Panc1 (cell line): ENCODE measurements around the gene NCAPG. TPM values are rescaled to one million over a fixed set of nuclear protein-coding genes. Genes with fewer than 3 reads are reported as not detected.

Experiments
- ATAC-seq: fragments of 200-7000 bp; cut with Tn5 transposase; 2 replicates; pipeline ENCODE4 v1.9.1; 2020; ENCODE audit warnings: mild to moderate bottlenecking, moderate library complexity
- BruUV-seq: library from RNA; stranded (reverse); fragments of 400-500 nt; replicated peaks from 2 replicates; lab custom pipeline; 2021; lab: Mats Ljungman, UMichigan
- CTCF ChIA-PET: fragments of 300-600 bp; sonication (Branson Sonifier 250); formaldehyde crosslinking; loops from one replicate; lab custom pipeline; 2022; ENCODE audit warnings: antibody characterized with exemption; lab: Charles Lee
- POLR2A ChIA-PET: fragments of 300-600 bp; sonication (Branson Sonifier 250); formaldehyde crosslinking; loops from one replicate; lab custom pipeline; 2022; ENCODE audit warnings: antibody characterized with exemption; lab: Charles Lee
- DNase-seq: peaks from one replicate; pipeline ENCODE4 v3.0.0-alpha.2; 2010; ENCODE audit warnings: low read depth, low spot score
- H3K27ac ChIP-seq: 2 replicates; pipeline ENCODE4 v1.5.1; 2011; ENCODE audit warnings: mild to moderate bottlenecking, low read length, inconsistent platforms
- H3K27me3 ChIP-seq: fragments of 200-500 bp; sonication (Bioruptor generic); 2 replicates; pipeline ENCODE4 v1.6.0; 2014; ENCODE audit warnings: low read length, inconsistent platforms; ENCODE audit not compliant: control insufficient read depth, insufficient read depth
- H3K36me3 ChIP-seq: fragments of 200-500 bp; sonication (Bioruptor generic); 2 replicates; pipeline ENCODE4 v1.5.1; 2014; ENCODE audit warnings: inconsistent platforms, mild to moderate bottlenecking, low read length, moderate library complexity; ENCODE audit not compliant: control insufficient read depth, insufficient read depth
- H3K4me1 ChIP-seq: 2 replicates; pipeline ENCODE4 v1.5.1; 2011; ENCODE audit warnings: inconsistent platforms, mild to moderate bottlenecking, low read length, moderate library complexity; ENCODE audit not compliant: control insufficient read depth, insufficient read depth
- H3K4me3 ChIP-seq, 2 experiments: 2 replicates each; pipeline ENCODE4 v1.5.1; 2011 to 2012; ENCODE audit warnings: low read depth in 2 of 2, low read length in 2 of 2, mild to moderate bottlenecking in 2 of 2, inconsistent platforms in 1 of 2, moderate library complexity in 1 of 2
- H3K9me3 ChIP-seq: fragments of 200-500 bp; sonication (Bioruptor generic); 2 replicates; pipeline ENCODE4 v1.5.1; 2014; ENCODE audit warnings: low read depth, mild to moderate bottlenecking, inconsistent platforms, low read length, moderate library complexity; ENCODE audit not compliant: control insufficient read depth, insufficient read depth
- POLR2AphosphoS5 ChIP-seq: IDR thresholded peaks from 2 replicates; pipeline ENCODE4 v1.6.1; 2012; ENCODE audit warnings: mild to moderate bottlenecking, low read depth, low read length, moderate library complexity
- SIN3A ChIP-seq: IDR thresholded peaks from 2 replicates; pipeline ENCODE4 v1.6.1; 2012; ENCODE audit warnings: low read depth, mild to moderate bottlenecking, low read length, moderate library complexity, borderline replicate concordance; ENCODE audit not compliant: insufficient read depth
- TCF7L2 ChIP-seq: IDR thresholded peaks from 2 replicates; pipeline ENCODE4 v1.6.1; 2011; ENCODE audit warnings: mild to moderate bottlenecking, low read depth, low read length, inconsistent platforms
- in situ Hi-C: cut with HindIII; loops from 2 replicates; pipeline ENCODE4 v1.10.0; 2016; ENCODE audit warnings: low sequenced_read_pairs, low pct_unique_long_range_greater_than_20kb
- intact Hi-C: fragments of 100-400 bp; cut with micrococcal nuclease; formaldehyde crosslinking; loops from one replicate; pipeline ENCODE4 v1.10.0; 2022; ENCODE audit not compliant: unreplicated experiment
- total RNA-seq: library from RNA; stranded (reverse); gene quantifications from one replicate; pipeline ENCODE4 v1.2.1, GENCODE V29; 2021; ENCODE audit not compliant: unreplicated experiment
- TF ChIP-seq, protein P1 (sequence below), 2 experiments: IDR thresholded peaks; 2 replicates each; pipeline ENCODE4 v1.6.1; 2011 to 2012; ENCODE audit warnings: low read depth in 2 of 2, control low read depth in 1 of 2, low read length in 1 of 2, mild to moderate bottlenecking in 1 of 2, moderate library complexity in 1 of 2; ENCODE audit not compliant: insufficient read depth in 1 of 2
- TF ChIP-seq, protein P2 (sequence below): fragments of 450-650 bp; IDR thresholded peaks from 2 replicates; pipeline ENCODE4 v1.5.1; 2017; ENCODE audit warnings: mild to moderate bottlenecking

NCAPG gene
- total RNA-seq, 1 experiment from 2014 or later = 31.0 TPM

DNA sequence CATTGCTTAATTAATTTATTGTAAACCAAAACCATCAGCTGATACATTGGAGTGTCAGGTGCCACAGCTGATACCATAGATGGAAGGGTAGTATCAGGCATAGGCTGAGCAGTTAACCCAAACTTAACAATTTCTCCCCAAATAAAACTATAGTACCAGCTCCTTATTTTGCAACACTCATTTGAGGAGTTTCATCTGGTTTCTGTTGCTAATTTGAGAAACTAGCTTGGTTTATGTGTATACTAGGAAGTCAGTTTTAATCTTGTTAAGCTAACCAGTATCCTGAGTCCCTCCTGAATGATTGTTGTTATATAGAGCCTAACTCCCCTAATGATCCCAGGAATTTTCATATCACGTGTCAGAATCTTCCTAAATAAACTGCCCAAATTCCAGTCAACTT lies 13.0 kb upstream of the NCAPG start:
- no peaks in the 10 kb centered on the region for H3K9me3 ChIP-seq
- in situ Hi-C loops = no loop called here
- ATAC-seq (no peak), DNase-seq (no peak)
- no peaks in the 10 kb centered on the region for H3K4me1 ChIP-seq
- H3K27me3 ChIP-seq = no peaks in the 10 kb centered on the region
- no TSS peak for BruUV-seq
- POLR2A ChIA-PET = no interaction called here
- H3K27ac ChIP-seq = no peak overlapping the region
- CTCF ChIA-PET = no interaction called here
- H3K36me3 ChIP-seq = no peaks in the 10 kb centered on the region; the same call in 1 of the 2 replicates
- TF ChIP-seq, protein P1, sequence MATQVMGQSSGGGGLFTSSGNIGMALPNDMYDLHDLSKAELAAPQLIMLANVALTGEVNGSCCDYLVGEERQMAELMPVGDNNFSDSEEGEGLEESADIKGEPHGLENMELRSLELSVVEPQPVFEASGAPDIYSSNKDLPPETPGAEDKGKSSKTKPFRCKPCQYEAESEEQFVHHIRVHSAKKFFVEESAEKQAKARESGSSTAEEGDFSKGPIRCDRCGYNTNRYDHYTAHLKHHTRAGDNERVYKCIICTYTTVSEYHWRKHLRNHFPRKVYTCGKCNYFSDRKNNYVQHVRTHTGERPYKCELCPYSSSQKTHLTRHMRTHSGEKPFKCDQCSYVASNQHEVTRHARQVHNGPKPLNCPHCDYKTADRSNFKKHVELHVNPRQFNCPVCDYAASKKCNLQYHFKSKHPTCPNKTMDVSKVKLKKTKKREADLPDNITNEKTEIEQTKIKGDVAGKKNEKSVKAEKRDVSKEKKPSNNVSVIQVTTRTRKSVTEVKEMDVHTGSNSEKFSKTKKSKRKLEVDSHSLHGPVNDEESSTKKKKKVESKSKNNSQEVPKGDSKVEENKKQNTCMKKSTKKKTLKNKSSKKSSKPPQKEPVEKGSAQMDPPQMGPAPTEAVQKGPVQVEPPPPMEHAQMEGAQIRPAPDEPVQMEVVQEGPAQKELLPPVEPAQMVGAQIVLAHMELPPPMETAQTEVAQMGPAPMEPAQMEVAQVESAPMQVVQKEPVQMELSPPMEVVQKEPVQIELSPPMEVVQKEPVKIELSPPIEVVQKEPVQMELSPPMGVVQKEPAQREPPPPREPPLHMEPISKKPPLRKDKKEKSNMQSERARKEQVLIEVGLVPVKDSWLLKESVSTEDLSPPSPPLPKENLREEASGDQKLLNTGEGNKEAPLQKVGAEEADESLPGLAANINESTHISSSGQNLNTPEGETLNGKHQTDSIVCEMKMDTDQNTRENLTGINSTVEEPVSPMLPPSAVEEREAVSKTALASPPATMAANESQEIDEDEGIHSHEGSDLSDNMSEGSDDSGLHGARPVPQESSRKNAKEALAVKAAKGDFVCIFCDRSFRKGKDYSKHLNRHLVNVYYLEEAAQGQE (IDR thresholded peaks at IDR 0.05; ENCODE audit: insufficient read depth in 1 of 2, low read depth in 2 of 2, low read length in 1 of 2) = no peak
- TF ChIP-seq, protein P2, sequence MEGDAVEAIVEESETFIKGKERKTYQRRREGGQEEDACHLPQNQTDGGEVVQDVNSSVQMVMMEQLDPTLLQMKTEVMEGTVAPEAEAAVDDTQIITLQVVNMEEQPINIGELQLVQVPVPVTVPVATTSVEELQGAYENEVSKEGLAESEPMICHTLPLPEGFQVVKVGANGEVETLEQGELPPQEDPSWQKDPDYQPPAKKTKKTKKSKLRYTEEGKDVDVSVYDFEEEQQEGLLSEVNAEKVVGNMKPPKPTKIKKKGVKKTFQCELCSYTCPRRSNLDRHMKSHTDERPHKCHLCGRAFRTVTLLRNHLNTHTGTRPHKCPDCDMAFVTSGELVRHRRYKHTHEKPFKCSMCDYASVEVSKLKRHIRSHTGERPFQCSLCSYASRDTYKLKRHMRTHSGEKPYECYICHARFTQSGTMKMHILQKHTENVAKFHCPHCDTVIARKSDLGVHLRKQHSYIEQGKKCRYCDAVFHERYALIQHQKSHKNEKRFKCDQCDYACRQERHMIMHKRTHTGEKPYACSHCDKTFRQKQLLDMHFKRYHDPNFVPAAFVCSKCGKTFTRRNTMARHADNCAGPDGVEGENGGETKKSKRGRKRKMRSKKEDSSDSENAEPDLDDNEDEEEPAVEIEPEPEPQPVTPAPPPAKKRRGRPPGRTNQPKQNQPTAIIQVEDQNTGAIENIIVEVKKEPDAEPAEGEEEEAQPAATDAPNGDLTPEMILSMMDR = no peak
- TF ChIP-seq SIN3A (no peak), TCF7L2 (no peak), POLR2AphosphoS5 (no peak)
- H3K4me3 ChIP-seq = no peak overlapping the region
- intact Hi-C loops = no loop called here

DNA sequence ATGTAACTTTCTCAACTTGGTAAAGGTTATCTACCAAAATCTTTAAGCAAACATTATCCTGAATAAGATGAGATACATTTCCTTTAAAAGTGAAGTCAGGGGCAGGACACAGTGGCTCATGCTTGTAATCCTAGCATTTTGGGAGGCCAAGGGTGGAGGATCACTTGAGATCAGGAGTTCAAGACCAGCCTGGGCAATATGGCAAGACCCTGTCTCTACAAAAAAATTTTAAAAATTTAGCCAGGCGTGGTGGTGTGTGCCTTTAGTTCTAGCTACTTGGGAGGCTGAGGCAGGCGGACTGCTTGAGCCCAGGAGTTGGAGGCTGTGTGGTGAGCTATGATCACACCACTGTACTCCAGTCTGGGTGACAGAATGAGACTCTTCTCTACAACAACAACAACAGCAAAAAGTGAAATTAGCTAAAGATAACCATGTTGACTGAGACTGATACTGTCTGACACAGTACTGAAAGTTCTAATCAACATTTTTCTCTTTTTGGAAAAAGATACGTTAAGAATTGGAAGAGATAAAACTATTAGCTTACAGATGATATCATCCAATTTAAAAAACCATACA lies 5.1 kb upstream of the NCAPG start:
- ATAC-seq (no peak), DNase-seq (no peak)
- intact Hi-C loops (loop anchor here (5.0 kb wide), 1 partner anchor 258 kb away; no protein-coding TSS in a partner anchor), in situ Hi-C loops (no loop called here)
- TF ChIP-seq, protein P1 (IDR thresholded peaks at IDR 0.05; ENCODE audit: insufficient read depth in 1 of 2, low read depth in 2 of 2, low read length in 1 of 2) = no peak
- TF ChIP-seq SIN3A (no peak), POLR2AphosphoS5 (no peak), TCF7L2 (no peak)
- TF ChIP-seq, protein P2 = no peak
- BruUV-seq = no TSS peak
- Histone ChIP-seq H3K4me3 (no peak overlapping the region), H3K4me1 (peaks cover 8% of the 10 kb centered on the region), H3K27ac (no peak overlapping the region), H3K27me3 (no peaks in the 10 kb centered on the region), H3K9me3 (no peaks in the 10 kb centered on the region), H3K36me3 (peaks cover 20% of the 10 kb centered on the region)
- CTCF ChIA-PET = interaction anchor here (0.7 kb wide), 1 partner anchor 252 kb away, joined by 9 read pairs; no protein-coding TSS in a partner anchor
- POLR2A ChIA-PET = no interaction called here
